ENCODE results near the gene LIN7A.

GRCh38 chr12:80872053-80872452 lies 65.7 kb downstream of the LIN7A start:
- TF ChIP-seq CTCF (conservative IDR thresholded peaks at IDR 0.05 in 1 of 2, IDR thresholded peaks at IDR 0.05 in 1 of 2; ENCODE audit: low read depth in 1 of 2, low read length in 2 of 2): no peak
- TF ChIP-seq EZH2 (IDR thresholded peaks at IDR 0.05; ENCODE audit: low read length, missing control alignments): no peak
